Stimulated activated CD4-positive, alpha-beta T cell treated with anti-CD3 and anti-CD28 coated beads, Interleukin-2, amount 100 ng/mL, for 4 hours (primary cell): ENCODE data around the gene DNMBP.

Source experiments
- DNase-seq: peaks from one replicate; pipeline ENCODE4 v3.0.0-alpha.2; 2020; ENCODE audit warnings: low read depth

DNMBP gene, protein sequence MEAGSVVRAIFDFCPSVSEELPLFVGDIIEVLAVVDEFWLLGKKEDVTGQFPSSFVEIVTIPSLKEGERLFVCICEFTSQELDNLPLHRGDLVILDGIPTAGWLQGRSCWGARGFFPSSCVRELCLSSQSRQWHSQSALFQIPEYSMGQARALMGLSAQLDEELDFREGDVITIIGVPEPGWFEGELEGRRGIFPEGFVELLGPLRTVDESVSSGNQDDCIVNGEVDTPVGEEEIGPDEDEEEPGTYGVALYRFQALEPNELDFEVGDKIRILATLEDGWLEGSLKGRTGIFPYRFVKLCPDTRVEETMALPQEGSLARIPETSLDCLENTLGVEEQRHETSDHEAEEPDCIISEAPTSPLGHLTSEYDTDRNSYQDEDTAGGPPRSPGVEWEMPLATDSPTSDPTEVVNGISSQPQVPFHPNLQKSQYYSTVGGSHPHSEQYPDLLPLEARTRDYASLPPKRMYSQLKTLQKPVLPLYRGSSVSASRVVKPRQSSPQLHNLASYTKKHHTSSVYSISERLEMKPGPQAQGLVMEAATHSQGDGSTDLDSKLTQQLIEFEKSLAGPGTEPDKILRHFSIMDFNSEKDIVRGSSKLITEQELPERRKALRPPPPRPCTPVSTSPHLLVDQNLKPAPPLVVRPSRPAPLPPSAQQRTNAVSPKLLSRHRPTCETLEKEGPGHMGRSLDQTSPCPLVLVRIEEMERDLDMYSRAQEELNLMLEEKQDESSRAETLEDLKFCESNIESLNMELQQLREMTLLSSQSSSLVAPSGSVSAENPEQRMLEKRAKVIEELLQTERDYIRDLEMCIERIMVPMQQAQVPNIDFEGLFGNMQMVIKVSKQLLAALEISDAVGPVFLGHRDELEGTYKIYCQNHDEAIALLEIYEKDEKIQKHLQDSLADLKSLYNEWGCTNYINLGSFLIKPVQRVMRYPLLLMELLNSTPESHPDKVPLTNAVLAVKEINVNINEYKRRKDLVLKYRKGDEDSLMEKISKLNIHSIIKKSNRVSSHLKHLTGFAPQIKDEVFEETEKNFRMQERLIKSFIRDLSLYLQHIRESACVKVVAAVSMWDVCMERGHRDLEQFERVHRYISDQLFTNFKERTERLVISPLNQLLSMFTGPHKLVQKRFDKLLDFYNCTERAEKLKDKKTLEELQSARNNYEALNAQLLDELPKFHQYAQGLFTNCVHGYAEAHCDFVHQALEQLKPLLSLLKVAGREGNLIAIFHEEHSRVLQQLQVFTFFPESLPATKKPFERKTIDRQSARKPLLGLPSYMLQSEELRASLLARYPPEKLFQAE (N-terminal part only)

DNA sequence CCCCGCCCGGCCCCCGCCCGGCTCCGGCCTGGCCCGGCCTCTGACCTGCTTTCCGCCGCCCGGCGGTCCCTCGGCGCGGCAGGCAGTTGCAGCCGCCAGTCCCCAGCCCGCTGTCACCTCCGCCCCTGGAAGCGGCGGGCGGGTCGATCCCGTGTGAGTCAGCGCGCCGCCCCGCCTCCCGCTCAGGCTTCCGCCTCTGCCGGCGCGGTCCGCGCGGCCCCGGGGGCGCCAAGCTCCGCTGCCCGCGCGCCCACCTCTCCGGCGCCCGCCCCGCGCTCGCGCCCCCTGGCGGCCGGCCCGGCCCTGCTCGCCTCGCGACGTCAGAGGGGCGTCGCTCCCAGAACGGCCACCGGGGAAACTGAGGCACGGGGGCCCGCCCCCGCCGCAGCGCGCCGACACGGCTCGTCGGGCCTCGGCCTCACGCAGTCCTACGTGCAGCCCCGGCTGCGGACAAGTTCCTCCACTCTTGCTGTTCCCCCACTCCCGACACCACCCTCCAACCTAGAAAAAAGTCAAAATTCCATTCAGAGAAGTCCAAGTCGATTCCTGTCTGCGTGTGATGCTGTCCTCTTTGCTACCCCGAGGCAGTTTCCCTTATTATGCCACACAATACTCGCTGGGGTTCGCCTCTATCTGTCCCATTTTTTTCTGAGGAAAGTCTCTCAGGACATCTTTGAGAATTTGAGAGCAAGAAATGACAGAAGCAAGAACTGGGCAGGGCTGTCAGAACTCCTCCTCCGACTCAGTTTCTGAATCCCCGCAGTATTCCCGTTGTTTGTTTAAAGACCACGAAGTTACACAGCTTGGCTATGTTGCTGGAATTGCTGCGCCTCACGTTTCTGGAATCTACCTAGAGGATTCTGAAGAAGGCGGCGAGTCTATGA is at the start of gene DNMBP:
Gene DNMBP, minus strand, starts transcription at position 155 of the 884 bp plus-strand sequence. CDS start 37,823 bp downstream, outside the sequence.
- peak; percentile 78 for DNase-seq

GRCh38 chr10:100057948-100058347 is 48.2 kb upstream of the DNMBP start:
- DNase-seq, result no peak

DNA sequence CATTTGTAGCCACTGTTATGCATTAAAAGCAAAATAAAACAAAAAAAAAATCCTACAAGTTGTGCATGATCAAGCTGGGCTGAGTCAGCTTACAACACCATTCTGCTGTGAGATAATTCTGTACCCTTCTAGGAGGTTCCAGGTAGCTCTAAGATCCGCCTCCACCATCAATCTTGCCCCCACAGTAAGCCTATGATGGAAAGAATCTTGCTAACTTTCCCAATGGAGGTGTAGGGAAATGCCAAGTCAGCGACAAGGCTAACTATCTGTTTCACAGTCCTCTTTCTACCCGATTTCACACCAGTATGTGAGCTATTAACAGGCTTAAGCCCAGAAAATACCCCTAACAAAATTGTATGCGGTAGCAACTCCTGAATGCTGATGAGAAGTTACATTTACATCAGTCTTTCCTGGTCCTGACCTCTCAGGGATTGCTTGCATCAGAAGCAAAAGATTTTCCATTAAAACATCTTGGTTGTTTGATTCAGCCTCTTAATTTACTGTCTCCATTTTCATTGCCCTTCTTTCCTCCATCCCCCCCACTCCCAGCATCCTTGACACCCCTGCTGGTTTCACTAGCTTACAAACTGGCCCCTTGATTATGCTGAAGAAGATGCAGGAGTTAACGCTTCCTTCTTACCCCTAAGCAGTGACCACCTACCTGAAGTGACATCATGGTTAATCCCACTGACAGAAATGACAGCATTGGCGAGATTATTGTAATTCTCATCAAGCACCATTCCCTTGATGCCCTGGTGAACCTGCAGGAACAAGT is 44.1 kb upstream of the DNMBP start:
- no peak for DNase-seq

DNA sequence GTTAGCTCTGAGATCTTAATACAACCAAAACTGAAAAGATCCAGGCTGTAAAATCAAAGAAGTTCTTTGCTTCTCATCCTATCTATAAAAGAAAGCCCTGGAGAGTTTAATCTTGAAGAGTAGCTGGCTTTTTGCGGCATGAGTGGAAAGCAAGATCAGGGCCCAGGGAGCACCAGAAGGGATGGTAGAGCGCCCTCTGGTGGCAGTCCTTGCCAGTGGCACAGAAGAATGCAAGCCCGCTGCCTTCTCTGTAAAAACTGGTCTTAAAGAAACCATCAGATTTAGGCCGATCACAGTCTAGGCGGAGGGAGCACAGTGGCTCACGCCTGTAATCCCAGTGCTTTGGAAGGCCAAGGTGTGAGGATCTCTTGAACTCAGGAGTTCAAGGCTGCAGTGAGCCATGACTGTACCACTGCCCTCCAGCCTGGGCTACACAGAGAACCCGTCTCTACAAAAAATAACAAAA is 36.3 kb upstream of the DNMBP start:
- peak; percentile 69 for DNase-seq

- no peak for DNase-seq
These were observed 35.8 kb upstream of the DNMBP start for GRCh38 chr10:100045592-100045991.

GRCh38 chr10:100043796-100044195 is 34.0 kb upstream of the DNMBP start:
- no peak for DNase-seq

- DNase-seq, result peak; percentile 3
These were observed 33.6 kb upstream of the DNMBP start for GRCh38 chr10:100043344-100043743.

DNA sequence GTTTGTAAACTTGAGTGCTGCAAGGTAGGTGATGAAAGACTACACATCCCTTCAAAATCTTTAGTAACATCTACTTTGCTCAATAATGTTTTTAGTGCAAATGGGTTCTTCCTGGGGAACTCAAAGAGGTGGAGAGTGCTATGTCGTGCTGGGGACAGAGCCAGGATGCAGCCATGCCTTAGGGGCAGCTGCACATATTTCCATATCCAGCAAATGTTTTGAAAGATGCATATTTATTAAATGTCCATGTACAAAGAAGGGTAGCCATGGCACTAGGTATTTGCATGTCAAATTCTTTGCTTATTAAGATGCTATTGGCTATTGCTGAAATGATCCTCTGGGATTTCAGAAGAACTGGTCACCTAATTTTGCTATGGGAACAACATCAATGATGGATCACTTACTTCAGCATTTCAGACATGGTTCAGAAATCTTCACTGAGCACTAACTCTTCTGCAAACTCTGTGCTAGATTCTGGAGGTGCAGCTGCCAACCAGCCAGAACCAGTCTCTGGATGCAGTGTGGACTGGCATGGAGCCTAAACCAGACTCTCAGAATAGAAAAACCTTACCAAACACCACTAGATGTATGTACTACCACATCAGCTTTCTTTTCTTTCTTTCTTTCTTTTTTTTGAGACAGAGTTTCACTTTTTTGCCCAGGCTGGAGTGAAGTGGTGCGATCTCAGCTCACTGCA is 31.7 kb upstream of the DNMBP start:
- DNase-seq, result no peak

DNA sequence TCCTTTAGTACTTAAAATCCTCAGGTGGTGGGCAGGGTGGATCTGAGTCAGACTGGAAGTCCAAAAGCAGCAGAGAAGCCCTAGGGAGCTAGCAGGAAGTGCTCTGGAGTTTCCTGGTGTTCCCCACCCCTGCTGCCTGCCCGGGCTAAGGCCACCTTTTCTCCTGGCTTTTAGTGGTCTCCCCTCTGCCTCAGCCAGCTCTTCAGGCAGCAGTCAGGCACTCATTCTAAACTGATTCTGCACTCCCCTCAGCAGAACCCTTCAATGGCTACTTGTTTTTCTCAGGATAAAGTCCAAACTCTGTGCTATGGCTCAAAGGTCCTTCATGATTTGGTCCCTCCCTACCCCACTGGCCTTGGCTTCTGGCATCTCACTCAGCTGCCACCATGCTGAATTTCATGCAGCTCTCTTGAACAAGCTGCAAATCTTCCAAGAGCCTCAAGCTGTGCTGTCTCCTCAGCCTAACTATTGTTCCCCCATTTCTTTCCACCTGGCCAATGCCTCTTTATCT is 28.9 kb upstream of the DNMBP start:
- DNase-seq, result no peak

DNA sequence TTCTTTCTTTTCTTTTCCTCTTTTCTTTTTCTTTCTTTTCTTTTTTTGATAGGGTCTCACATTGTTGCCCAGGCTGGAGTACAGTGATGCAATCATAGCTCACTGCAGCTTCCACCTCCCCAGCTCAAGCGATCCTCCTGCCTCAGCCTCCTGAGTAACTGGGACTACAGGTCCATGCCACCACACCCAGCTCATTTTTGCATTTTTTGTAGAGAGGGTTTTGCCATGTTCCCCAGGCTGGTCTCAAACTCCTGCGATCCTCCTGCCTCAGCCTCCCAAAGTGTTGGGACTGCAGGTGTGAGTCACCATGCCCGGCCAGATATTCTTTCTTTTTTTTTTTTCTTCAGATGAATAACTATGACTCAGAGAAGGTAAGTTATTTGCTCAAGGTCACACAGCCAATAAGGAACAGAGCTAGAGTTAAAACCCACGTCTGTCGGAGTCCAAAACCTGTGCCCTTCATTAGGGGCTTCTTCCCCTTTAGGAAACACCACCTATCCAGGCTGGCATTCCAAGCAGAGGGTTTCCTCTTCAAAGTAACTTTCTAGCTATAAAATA is 28.1 kb upstream of the DNMBP start:
- no peak for DNase-seq

- DNase-seq, result no peak
These were observed 27.1 kb upstream of the DNMBP start for GRCh38 chr10:100036850-100037249.

DNA sequence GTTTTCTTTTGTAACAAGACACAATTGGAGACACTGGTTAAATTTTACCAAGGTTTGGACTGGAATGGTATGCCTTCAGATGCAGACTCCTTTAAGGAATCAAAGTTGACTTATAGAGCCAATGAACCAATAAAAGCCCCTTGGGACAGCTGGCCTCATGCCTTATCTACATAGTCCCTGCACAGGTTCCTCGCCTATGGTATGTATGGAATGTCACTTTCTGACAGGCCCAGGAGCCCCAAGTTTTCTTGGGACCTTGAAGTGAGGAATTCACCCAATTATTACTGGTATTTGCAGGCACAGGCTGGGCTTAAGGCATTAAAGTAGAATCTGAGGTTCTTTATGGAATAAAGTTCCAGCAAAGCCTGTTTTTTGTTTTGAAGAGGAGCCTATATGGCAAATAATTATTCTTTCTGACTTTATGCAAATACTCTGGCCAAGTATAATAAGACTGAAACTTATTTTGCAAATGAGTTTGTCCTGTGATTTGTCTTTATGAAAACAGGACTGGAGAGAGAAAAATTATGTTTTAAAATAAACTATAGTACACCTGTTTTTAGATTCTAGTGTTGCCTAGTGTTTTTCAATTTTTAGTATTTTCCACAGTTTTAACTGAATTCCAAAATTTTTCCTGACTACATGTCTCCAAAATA is 24.1 kb upstream of the DNMBP start:
- no peak for DNase-seq

DNA sequence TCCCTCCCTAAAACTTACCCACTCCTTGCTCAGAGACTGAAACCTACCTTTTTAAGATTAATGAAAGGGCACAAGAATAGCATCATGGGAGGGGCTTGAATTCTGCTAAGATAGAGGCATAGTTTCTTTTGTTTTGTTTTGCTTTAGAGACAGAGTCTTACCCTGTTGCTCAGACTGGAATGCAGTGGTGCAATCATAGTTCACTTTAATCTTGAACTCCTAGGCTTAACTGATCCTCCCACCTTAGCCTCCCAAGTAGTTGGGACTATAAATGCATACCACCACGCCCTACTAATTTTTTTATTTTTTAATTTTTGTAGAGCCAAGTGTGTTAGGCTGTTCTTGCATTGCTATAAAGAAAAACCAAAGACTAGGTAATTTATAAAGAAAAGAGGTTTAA is 17.7 kb upstream of the DNMBP start:
- DNase-seq, result no peak

GRCh38 chr10:100025576-100025975 is 15.8 kb upstream of the DNMBP start:
- DNase-seq, result no peak

GRCh38 chr10:100024748-100025147 is 15.0 kb upstream of the DNMBP start:
- no peak for DNase-seq

- DNase-seq, result no peak
These were observed 12.7 kb upstream of the DNMBP start for GRCh38 chr10:100022403-100022802.

- no peak for DNase-seq
These were observed 11.6 kb upstream of the DNMBP start for GRCh38 chr10:100021322-100021721.

DNA sequence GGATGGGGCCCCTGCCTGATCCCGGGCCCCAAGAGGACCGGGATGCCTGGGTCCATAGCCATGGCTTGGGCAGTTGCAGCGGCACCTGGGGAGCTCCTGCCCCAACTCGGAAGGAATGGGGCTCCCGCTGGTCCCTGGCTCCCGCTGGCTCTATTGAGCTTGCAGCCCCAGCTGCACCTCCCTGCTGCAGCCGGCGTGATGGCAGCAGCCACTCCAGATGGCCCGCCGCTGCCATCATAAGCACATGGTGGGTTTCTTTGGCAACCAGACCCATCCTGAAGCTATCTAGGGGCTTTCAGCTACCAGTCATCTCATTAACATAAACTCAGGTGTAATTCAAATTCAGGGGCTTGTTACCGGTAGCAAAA is 11.1 kb upstream of the DNMBP start:
- DNase-seq, result no peak
